NT2/D1 (cell line): ENCODE measurements around the gene TENM4.

Experiments
- DNase-seq: peaks from one replicate; pipeline ENCODE4 v3.0.0-alpha.2; 2011; ENCODE audit warnings: low read depth, low spot score
- H3K27me3 ChIP-seq: 2 replicates; pipeline ENCODE4 v1.6.0; 2011; ENCODE audit warnings: mild to moderate bottlenecking; ENCODE audit not compliant: insufficient read length, insufficient read depth
- H3K36me3 ChIP-seq: 2 replicates; pipeline ENCODE4 v1.6.1; 2011; ENCODE audit warnings: mild to moderate bottlenecking, low read length, mixed read lengths; ENCODE audit not compliant: insufficient read depth, insufficient read length
- H3K4me1 ChIP-seq: 2 replicates; pipeline ENCODE4 v1.5.1; 2011; ENCODE audit not compliant: insufficient read depth, insufficient read length
- H3K4me3 ChIP-seq: 2 replicates; pipeline ENCODE4 v1.5.1; 2011; ENCODE audit warnings: low read depth; ENCODE audit not compliant: insufficient read length
- H3K9ac ChIP-seq: 2 replicates; pipeline ENCODE4 v1.6.0; 2011; ENCODE audit warnings: low read depth; ENCODE audit not compliant: insufficient read length
- H3K9me3 ChIP-seq: 2 replicates; pipeline ENCODE4 v1.5.1; 2011; ENCODE audit warnings: mild to moderate bottlenecking, low read length; ENCODE audit not compliant: insufficient read depth
- SUZ12 ChIP-seq: IDR thresholded peaks from 2 replicates; pipeline ENCODE4 v1.6.1; 2011; ENCODE audit not compliant: insufficient read length, insufficient read depth; ENCODE audit errors: extremely low read depth
- YY1 ChIP-seq: IDR thresholded peaks from 2 replicates; pipeline ENCODE4 v1.6.1; 2011; ENCODE audit not compliant: insufficient read length, insufficient read depth
- ZNF274 ChIP-seq: IDR thresholded peaks from 2 replicates; pipeline ENCODE4 v1.6.1; 2011; ENCODE audit warnings: mild to moderate bottlenecking, low read depth, low read length

Gene TENM4

DNA sequence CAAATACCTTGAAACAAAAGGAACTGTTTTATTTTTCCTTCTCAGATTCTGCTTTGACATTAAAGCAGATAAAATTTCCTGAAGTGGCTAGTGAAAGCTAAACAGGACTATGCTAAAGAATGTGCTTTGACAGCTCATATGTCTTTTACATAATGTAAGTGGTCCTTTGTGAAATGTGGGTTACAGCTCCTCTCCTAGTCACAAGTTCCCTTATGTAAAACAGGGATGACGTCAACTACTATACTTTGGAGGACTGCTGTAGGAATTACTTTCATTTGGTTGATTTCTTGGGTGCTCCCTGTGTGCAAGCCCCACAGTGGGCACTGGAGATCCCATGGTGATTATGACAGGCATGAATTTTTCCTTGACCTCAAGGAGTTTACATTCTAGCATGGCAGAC, 649.6 kb downstream of the TENM4 start:
- H3K9ac ChIP-seq, result no peak overlapping the region
- TF ChIP-seq SUZ12 (no peak), YY1 (no peak), ZNF274 (no peak)
- no peaks in the 10 kb centered on the region; the same call in 1 of the 2 replicates for H3K9me3 ChIP-seq
- no peak for DNase-seq
- no peaks in the 10 kb centered on the region for H3K4me1 ChIP-seq
- no peaks in the 10 kb centered on the region for H3K36me3 ChIP-seq
- H3K4me3 ChIP-seq, result no peak overlapping the region
- no peaks in the 10 kb centered on the region for H3K27me3 ChIP-seq

DNA sequence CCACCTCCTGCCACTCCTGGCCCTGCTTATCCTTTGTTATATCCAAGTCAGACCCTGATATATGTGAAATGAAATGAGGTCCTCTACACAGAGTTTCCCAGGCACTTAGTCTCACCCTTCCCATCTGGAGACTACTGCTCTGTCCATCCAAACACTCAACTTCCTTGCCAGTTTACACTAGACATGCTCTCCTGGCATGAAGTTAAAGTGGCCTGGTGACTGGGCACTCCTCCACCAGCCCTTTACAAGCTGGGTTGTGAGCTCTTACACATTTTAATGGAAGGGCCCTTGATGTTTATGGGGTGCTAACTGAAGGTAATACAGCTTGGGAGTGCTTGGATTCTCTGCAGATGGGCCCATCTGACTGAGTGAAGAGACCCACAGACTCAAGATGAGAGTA, 650.0 kb downstream of the TENM4 start:
- no peaks in the 10 kb centered on the region; the same call in 1 of the 2 replicates for H3K9me3 ChIP-seq
- no peaks in the 10 kb centered on the region for H3K27me3 ChIP-seq
- TF ChIP-seq SUZ12 (no peak), ZNF274 (no peak), YY1 (no peak)
- no peak overlapping the region for H3K4me3 ChIP-seq
- no peaks in the 10 kb centered on the region for H3K36me3 ChIP-seq
- no peak for DNase-seq
- H3K9ac ChIP-seq, result no peak overlapping the region
- no peaks in the 10 kb centered on the region for H3K4me1 ChIP-seq

DNA sequence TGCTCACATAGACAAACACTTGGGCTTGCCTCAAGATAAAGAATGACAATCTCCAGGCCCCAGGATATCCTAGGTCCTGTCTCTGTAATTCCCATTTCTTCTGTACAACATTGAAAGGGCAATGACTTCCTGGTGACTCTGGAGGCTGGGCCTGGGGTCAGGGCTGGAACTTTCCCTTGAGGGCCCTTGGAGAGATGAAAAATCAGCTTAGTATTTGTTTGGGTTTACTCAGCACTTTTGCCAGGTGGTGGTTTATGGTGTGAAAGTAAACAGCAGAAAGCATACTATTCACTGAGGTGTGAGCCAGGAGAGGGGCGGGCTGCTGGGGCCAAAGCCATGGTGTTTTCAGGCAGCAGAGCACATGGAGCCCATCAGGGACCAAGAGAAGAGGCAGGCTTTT, 651.5 kb downstream of the TENM4 start:
- no peak for TF ChIP-seq YY1
- no peak for TF ChIP-seq ZNF274
- no peak for TF ChIP-seq SUZ12
- Histone ChIP-seq H3K36me3 (no peaks in the 10 kb centered on the region), H3K27me3 (no peaks in the 10 kb centered on the region), H3K4me3 (no peak overlapping the region), H3K9ac (no peak overlapping the region), H3K9me3 (no peaks in the 10 kb centered on the region; the same call in 1 of the 2 replicates), H3K4me1 (peaks cover 3% of the 10 kb centered on the region)
- DNase-seq, result no peak

- no peaks in the 10 kb centered on the region; the same call in 1 of the 2 replicates for H3K9me3 ChIP-seq
- no peak for DNase-seq
- H3K9ac ChIP-seq, result no peak overlapping the region
- H3K4me1 ChIP-seq, result peaks cover 3% of the 10 kb centered on the region
- H3K27me3 ChIP-seq, result no peaks in the 10 kb centered on the region
- TF ChIP-seq YY1, result no peak
- no peak for TF ChIP-seq ZNF274
- TF ChIP-seq SUZ12, result no peak
- no peaks in the 10 kb centered on the region for H3K36me3 ChIP-seq
- H3K4me3 ChIP-seq, result no peak overlapping the region
Observed at GRCh38 chr11:78788533-78788932, 652.3 kb downstream of the TENM4 start.

DNA sequence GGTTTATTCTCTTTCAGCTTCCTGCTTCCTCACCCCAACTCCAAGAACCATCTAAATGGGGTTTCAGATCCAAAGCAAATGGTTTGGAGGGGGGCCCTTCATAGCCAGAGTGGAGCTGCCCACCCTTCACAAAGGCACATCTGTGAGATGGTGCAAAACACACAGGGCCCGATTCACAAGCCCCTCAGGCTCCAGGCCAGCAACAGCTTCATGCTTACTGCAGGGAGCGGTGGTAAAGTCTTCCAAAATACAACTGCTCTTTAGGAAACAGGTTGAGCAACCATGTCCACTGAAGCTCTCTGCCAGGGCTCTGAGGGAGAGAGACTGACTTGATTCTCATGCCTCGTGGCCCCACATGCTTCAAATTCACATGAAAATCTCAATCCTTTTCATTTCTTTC, 653.1 kb downstream of the TENM4 start:
- H3K9me3 ChIP-seq, result no peaks in the 10 kb centered on the region; the same call in 1 of the 2 replicates
- DNase-seq, result no peak
- TF ChIP-seq SUZ12 (no peak), YY1 (no peak), ZNF274 (no peak)
- peaks cover 3% of the 10 kb centered on the region for H3K4me1 ChIP-seq
- H3K9ac ChIP-seq, result no peak overlapping the region
- H3K36me3 ChIP-seq, result no peaks in the 10 kb centered on the region
- H3K27me3 ChIP-seq, result no peaks in the 10 kb centered on the region
- no peak overlapping the region for H3K4me3 ChIP-seq

DNA sequence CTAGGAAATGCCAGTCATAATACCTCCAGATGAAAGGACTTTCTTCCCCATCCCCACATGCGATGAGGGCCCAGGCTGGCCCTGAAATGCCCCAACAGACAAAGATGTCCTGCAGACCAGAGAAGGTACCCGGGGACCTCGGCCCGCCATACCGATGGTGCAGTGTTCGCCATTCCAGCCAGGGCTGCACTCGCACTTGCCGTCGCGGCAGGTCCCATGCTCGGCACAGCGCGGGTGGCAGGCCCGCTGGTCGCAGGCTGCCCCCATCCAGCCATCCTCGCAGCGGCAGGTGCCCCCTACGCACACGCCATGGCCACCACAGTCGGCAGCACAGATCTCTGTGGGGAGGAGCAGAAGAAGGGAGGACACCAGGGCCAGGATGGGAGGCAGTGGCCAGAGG, 654.1 kb downstream of the TENM4 start:
- no peaks in the 10 kb centered on the region for H3K36me3 ChIP-seq
- peaks cover 3% of the 10 kb centered on the region for H3K4me1 ChIP-seq
- H3K9ac ChIP-seq, result no peak overlapping the region
- TF ChIP-seq SUZ12, result no peak
- TF ChIP-seq ZNF274, result no peak
- no peak for TF ChIP-seq YY1
- no peaks in the 10 kb centered on the region for H3K27me3 ChIP-seq
- no peaks in the 10 kb centered on the region; the same call in 1 of the 2 replicates for H3K9me3 ChIP-seq
- H3K4me3 ChIP-seq, result no peak overlapping the region
- no peak for DNase-seq

DNA sequence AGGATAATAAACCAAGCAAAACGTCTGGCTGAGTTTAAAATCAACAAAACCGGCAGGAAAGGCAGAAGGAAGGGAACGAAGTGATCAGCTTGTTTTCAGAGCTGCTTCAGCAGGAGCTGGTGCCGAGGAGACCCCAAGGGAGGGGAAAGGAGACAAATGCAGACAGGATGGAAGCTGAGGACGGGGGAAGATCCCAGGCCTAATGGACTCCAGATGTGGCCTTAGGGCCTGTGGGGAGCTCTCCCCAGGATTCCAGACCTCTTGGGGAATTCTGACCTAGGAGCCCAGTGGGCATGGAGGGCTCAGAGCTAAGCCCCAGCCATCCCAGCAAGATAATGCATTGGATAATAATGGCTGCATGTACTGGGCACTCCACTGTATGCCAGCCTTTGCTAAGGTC, 654.7 kb downstream of the TENM4 start:
- no peaks in the 10 kb centered on the region; the same call in 1 of the 2 replicates for H3K9me3 ChIP-seq
- H3K9ac ChIP-seq, result no peak overlapping the region
- no peaks in the 10 kb centered on the region for H3K36me3 ChIP-seq
- TF ChIP-seq YY1, result no peak
- TF ChIP-seq ZNF274, result no peak
- TF ChIP-seq SUZ12, result no peak
- H3K27me3 ChIP-seq, result no peaks in the 10 kb centered on the region
- H3K4me3 ChIP-seq, result no peak overlapping the region
- no peak for DNase-seq
- peaks cover 3% of the 10 kb centered on the region for H3K4me1 ChIP-seq
